Nephron (organoid): ENCODE results near the gene FXYD3.

ENCODE experiments used
- H3K27ac Mint-ChIP-seq, 3 experiments: 2 replicates each; pipeline ENCODE4 v1.8.0; 2020; ENCODE audit warnings: mixed read lengths in 3 of 3, mild to moderate bottlenecking in 2 of 3, moderate library complexity in 1 of 3
- H3K27me3 Mint-ChIP-seq: 2 replicates; pipeline ENCODE4 v1.8.0; 2021; ENCODE audit warnings: low read depth, mild to moderate bottlenecking, moderate library complexity, mixed read lengths
- H3K36me3 Mint-ChIP-seq: 2 replicates; pipeline ENCODE4 v1.8.0; 2020; ENCODE audit warnings: low read depth, mixed read lengths
- H3K4me1 Mint-ChIP-seq: 2 replicates; pipeline ENCODE4 v1.8.0; 2020; ENCODE audit warnings: mixed read lengths
- H3K4me3 Mint-ChIP-seq, 3 experiments: 2 replicates each; pipeline ENCODE4 v1.8.0; 2020; ENCODE audit warnings: mild to moderate bottlenecking in 3 of 3, mixed read lengths in 3 of 3, moderate library complexity in 2 of 3
- H3K9me3 Mint-ChIP-seq: 2 replicates; pipeline ENCODE4 v1.8.0; 2020; ENCODE audit warnings: mixed read lengths
- TF ChIP-seq, protein P1 (sequence below), 3 experiments: fragments of 200-600 bp; sonication (generic); IDR thresholded peaks; one replicate each; pipeline ENCODE4 v1.5.0; 2021; ENCODE audit warnings: antibody characterized with exemption in 3 of 3; ENCODE audit not compliant: unreplicated experiment in 3 of 3

Gene FXYD3

DNA sequence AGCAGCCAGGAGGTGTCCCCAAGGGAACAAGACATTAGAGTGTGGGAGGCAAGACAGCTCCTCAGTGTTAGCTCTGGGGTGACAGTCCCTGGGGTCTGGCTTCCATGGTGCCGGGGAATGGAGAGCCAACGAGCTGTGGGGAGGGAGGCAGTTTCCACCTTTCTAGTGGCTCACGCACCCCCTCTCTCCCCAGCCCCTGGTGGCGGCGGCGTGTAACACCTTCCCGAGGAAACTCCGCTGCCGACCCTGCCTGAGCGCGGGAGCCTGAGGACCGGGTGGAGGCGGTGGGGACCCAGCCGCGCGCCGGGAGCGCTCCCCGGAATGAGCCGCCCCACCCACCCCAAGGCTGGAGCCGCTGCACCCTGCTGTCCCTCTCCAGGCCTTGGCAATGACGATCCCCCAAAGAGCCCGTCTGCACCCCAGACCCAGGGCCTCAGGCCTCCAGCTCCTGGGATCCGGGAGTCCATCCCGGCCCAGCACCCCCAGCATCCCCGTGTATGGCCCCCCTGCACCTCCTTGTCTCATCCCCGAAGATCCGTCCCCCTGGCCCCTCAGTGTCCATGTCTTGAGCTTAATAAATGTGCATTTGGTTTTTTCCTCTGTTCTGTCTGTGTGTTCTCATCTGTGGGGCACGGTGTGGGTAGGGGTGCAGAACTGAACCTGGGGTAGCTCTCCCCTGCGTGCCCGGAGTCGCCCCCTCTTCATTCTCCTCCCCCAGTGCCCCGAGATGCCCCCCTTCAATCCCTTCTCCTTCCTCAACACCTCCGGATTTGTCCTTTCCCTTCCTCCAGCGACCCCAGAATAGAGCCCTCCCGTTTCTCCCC, 38.3 kb downstream of the FXYD3 start:
- TF ChIP-seq, protein P1, sequence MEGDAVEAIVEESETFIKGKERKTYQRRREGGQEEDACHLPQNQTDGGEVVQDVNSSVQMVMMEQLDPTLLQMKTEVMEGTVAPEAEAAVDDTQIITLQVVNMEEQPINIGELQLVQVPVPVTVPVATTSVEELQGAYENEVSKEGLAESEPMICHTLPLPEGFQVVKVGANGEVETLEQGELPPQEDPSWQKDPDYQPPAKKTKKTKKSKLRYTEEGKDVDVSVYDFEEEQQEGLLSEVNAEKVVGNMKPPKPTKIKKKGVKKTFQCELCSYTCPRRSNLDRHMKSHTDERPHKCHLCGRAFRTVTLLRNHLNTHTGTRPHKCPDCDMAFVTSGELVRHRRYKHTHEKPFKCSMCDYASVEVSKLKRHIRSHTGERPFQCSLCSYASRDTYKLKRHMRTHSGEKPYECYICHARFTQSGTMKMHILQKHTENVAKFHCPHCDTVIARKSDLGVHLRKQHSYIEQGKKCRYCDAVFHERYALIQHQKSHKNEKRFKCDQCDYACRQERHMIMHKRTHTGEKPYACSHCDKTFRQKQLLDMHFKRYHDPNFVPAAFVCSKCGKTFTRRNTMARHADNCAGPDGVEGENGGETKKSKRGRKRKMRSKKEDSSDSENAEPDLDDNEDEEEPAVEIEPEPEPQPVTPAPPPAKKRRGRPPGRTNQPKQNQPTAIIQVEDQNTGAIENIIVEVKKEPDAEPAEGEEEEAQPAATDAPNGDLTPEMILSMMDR (IDR thresholded peaks at IDR 0.05; ENCODE audit: unreplicated experiment in 3 of 3): peak; percentile 49 to 65 (median 59)
- H3K27me3 Mint-ChIP-seq: peaks cover 80% of the 10 kb centered on the region
- no peaks in the 10 kb centered on the region for H3K36me3 Mint-ChIP-seq
- no peaks in the 10 kb centered on the region for H3K9me3 Mint-ChIP-seq
- peak overlapping the region; percentile 84 to 87 (median 86) for H3K4me3 Mint-ChIP-seq
- peaks cover 24% of the 10 kb centered on the region for H3K4me1 Mint-ChIP-seq
- peak overlapping the region in 2 of 3 experiments; percentile 32 to 58 for H3K27ac Mint-ChIP-seq

DNA sequence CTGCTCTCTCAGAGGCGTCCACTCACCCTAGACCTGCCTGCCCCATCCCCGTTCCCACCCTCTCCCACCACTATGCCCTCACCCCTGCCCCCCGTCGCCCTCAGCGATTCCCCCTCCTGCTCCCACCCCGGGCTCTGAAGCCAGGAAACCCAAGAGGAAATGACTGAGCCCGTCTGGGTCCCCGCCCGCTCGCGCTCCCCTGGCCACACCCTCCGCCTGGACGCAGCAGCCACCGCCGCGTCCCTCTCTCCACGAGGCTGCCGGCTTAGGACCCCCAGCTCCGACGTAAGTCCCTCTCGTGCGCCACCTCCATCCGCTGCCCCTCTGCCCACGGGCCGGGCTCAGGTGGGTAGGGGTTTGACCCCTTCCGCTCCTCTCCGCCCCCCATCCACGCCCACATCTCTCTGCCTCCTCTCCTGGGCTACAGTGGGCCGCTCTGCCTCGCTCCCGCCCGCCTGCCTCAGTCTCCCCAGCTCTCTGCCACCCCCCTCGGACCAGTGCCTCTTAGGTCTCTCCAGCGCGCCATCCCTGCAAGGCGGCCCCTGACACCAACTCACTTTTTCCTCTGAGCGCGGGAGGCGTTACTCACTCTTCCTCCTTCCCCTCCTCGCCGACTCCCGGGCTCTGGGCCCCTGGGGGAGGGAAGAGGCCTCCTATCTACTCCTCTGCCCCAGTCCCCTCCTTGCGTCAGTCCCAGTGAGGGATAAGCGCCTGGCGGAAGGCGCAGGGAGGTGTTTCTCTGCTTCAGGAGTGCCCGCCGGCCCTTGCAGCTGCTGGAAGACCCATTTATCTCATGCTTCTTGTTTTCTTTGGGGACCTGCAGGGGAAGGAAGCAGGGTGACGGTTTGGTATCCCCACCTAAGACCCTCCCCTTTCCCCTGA, 39.1 kb downstream of the FXYD3 start, which contains the start of gene FXYD5:
TSS of gene FXYD5 (plus strand) at position 211 of the 882 bp plus-strand sequence. CDS start 816 bp downstream, outside the sequence.
- no peaks in the 10 kb centered on the region for H3K36me3 Mint-ChIP-seq
- H3K4me1 Mint-ChIP-seq: peaks cover 24% of the 10 kb centered on the region
- TF ChIP-seq, protein P1 (IDR thresholded peaks at IDR 0.05; ENCODE audit: unreplicated experiment in 3 of 3): no peak
- H3K4me3 Mint-ChIP-seq: peak within 1 kb of the TSS; percentile 84 to 87 (median 86)
- peaks cover 85% of the 10 kb centered on the region for H3K27me3 Mint-ChIP-seq
- H3K9me3 Mint-ChIP-seq: no peaks in the 10 kb centered on the region
- H3K27ac Mint-ChIP-seq: peak within 1 kb of the TSS in 2 of 3 experiments; percentile 32 to 58

DNA sequence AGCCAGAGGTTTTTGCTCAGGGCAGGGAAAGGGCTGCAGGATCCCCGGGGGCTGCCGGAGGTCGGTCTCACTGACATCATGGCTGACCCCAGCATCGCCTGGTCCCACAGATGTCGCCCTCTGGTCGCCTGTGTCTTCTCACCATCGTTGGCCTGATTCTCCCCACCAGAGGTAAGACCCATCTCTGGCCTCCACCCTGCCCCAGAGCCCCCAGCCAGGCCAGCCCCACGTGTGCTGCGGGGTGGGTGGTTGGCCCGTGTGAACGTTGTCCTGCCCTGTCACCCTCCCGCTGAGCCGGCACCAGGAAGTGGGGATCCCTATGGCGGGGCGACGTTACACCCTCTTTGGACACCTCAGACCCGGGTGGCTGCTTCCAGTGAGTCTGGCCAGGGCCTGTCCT, 39.8 kb downstream of the FXYD3 start:
- TF ChIP-seq, protein P1 (IDR thresholded peaks at IDR 0.05; ENCODE audit: unreplicated experiment in 3 of 3): no peak
- Mint-ChIP-seq H3K4me1 (peaks cover 24% of the 10 kb centered on the region), H3K27me3 (peaks cover 83% of the 10 kb centered on the region), H3K9me3 (no peaks in the 10 kb centered on the region), H3K27ac (no peak overlapping the region), H3K36me3 (no peaks in the 10 kb centered on the region), H3K4me3 (peak overlapping the region; percentile 84 to 87 (median 86))

DNA sequence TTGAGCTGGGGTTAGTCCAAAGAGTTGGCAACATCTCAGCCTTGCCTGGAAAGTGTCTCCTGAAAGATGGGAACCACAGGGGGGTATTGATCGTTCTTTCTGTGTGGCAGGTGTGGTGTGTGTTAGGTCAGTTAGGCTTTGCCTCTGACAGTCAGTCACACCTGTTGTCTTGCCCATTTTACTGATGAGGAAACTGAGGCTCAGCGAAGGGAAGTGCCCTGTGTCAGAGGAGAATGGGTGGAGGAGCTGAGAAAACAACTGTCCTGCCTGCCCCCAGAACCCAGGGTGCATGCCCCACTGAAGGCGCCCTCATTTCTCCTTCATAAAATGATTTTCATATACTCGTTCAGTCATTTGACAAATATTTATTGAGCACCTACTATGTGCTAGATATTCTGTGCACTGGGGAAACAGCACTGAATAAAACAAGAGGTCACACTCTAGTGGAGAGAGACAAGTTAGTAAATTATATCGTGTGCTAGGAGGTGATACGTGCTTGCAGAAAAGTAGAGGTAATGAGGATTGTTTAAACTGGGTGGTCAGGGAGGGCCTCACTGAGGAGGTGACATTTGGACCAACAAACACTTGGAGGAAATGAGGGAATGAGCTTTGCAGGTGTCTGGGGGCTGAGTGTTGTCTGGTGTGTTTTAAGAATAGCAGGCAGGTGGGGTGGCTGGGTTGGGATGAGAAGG, 40.5 kb downstream of the FXYD3 start:
- Mint-ChIP-seq H3K9me3 (no peaks in the 10 kb centered on the region), H3K36me3 (no peaks in the 10 kb centered on the region), H3K27ac (no peak overlapping the region), H3K4me3 (peak overlapping the region in 2 of 3 experiments; percentile 40 to 59), H3K27me3 (peaks cover 78% of the 10 kb centered on the region), H3K4me1 (peaks cover 24% of the 10 kb centered on the region)
- TF ChIP-seq, protein P1 (IDR thresholded peaks at IDR 0.05; ENCODE audit: unreplicated experiment in 3 of 3): no peak

DNA sequence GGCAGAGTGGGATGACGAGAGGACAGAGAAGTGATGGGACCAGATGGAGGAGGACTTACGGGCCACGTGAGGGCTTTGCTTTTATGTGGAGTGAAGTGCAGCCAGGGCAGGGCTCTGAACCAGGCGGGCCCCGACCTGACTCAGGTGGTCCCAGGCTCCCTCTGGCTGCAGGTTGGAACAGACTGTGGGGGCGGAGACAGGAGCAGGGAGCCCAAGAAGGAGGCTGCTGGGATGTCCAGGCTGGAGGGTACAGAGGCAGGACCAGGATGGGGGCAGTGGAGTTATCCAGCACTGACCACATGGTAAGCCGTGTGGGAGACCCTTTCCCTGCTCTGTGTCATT, 41.0 kb downstream of the FXYD3 start:
- Mint-ChIP-seq H3K27ac (no peak overlapping the region), H3K4me3 (peak overlapping the region in 1 of 3 experiments; percentile 11), H3K9me3 (no peaks in the 10 kb centered on the region), H3K27me3 (peaks cover 77% of the 10 kb centered on the region), H3K36me3 (no peaks in the 10 kb centered on the region), H3K4me1 (peaks cover 24% of the 10 kb centered on the region)
- TF ChIP-seq, protein P1 (IDR thresholded peaks at IDR 0.05; ENCODE audit: unreplicated experiment in 3 of 3): no peak
